HepG2 (cell line): ENCODE data around the gene UQCRHL. TPM values are rescaled to one million over a fixed set of nuclear protein-coding genes. Genes with fewer than 3 reads are reported as not detected.
A peak's percentile ranks its signal among the peaks of the same experiment; 100 is the strongest.

Experiments used
- ATAC-seq: fragments of 200-7000 bp; cut with Tn5 transposase; 3 replicates; pipeline ENCODE4 v1.9.1; 2020; ENCODE audit warnings: mild to moderate bottlenecking, moderate library complexity
- BruUV-seq: library from RNA; stranded (reverse); fragments of 400-500 nt; replicated peaks from 2 replicates; lab custom pipeline; 2021; lab: Mats Ljungman, UMichigan
- CTCF ChIA-PET: fragments of 300-600 bp; formaldehyde crosslinking; extraction: SDS; loops from one replicate; lab custom pipeline; 2021; ENCODE audit warnings: low total read pairs, inconsistent platforms, low intra/inter-chr PET ratio; lab: Yijun Ruan, JAX
- POLR2A ChIA-PET: fragments of 350-600 bp; sonication (Branson Sonifier 250); formaldehyde crosslinking; loops from one replicate; lab custom pipeline; 2020; ENCODE audit warnings: antibody characterized with exemption, inconsistent platforms; lab: Yijun Ruan, JAX
- DNase-seq: peaks from one replicate; pipeline ENCODE4 v3.0.0-alpha.2; 2015; ENCODE audit warnings: low spot score
- FAIRE-seq: peaks from 3 replicates; lab custom pipeline; 2011; peaks lifted over from hg19 to GRCh38; lab: Jason Lieb, UNC
- H2AFZ ChIP-seq: one replicate; pipeline ENCODE4 v1.6.1; 2011; ENCODE audit warnings: low read length, inconsistent platforms
- H3K27ac ChIP-seq: fragments of 300-600 bp; 3 replicates; pipeline ENCODE4 v1.8.0; 2011; ENCODE audit warnings: mixed run types, mild to moderate bottlenecking, mixed read lengths, low read length, inconsistent platforms; ENCODE audit not compliant: insufficient read depth; ENCODE audit errors: extremely low read length
- H3K27me3 ChIP-seq, 2 experiments: fragments of 200-600 bp in 1 of 2; 2 replicates in 1 of 2; 3 replicates in 1 of 2; pipeline versions ENCODE4 v1.6.0 to v1.8.0; 2011; ENCODE audit warnings: low read length in 2 of 2, mild to moderate bottlenecking in 2 of 2, moderate library complexity in 2 of 2, inconsistent platforms in 1 of 2; ENCODE audit not compliant: insufficient read depth in 2 of 2, control insufficient read depth in 1 of 2
- H3K36me3 ChIP-seq, 2 experiments: fragments of 200-600 bp in 1 of 2; replicated peaks in 1 of 2; 2 replicates in 1 of 2; 3 replicates in 1 of 2; pipeline versions ENCODE4 v1.5.1 to v1.8.0; 2011; ENCODE audit warnings: low read length in 2 of 2, inconsistent platforms in 1 of 2; ENCODE audit not compliant: insufficient read depth in 2 of 2, control insufficient read depth in 1 of 2
- H3K4me1 ChIP-seq: 2 replicates; pipeline ENCODE4 v1.5.1; 2012; ENCODE audit warnings: low read length, inconsistent platforms; ENCODE audit not compliant: insufficient read depth
- H3K4me2 ChIP-seq: 2 replicates; pipeline ENCODE4 v1.6.0; 2011; ENCODE audit warnings: low read depth, low read length, inconsistent platforms
- H3K4me3 ChIP-seq, 3 experiments: fragments of 200-600 bp in 1 of 3; sonication (generic), shearing (Covaris generic) in 1 of 3; replicated peaks in 1 of 3; 2 replicates each; pipeline ENCODE4 v1.5.1; 2011 to 2016; ENCODE audit warnings: low read length in 3 of 3, inconsistent platforms in 2 of 3, low read depth in 2 of 3, mild to moderate bottlenecking in 2 of 3, control low read depth in 1 of 3, mixed read lengths in 1 of 3; ENCODE audit not compliant: insufficient read depth in 1 of 3
- H3K79me2 ChIP-seq: one replicate; pipeline ENCODE4 v1.6.1; 2011; ENCODE audit warnings: low read length, inconsistent platforms; ENCODE audit not compliant: insufficient read depth
- H3K9ac ChIP-seq: 2 replicates; pipeline ENCODE4 v1.6.0; 2011; ENCODE audit warnings: mild to moderate bottlenecking, low read depth, low read length, inconsistent platforms; ENCODE audit not compliant: insufficient read depth
- H3K9me3 ChIP-seq: 2 replicates; pipeline ENCODE4 v1.5.1; 2012; ENCODE audit warnings: mild to moderate bottlenecking, low read length
- H4K20me1 ChIP-seq: 2 replicates; pipeline ENCODE4 v1.6.0; 2011; ENCODE audit warnings: inconsistent platforms, mild to moderate bottlenecking, low read length, moderate library complexity; ENCODE audit not compliant: insufficient read depth
- ATF7 ChIP-seq, 2 experiments: fragments of 450-650 bp in 1 of 2; sonication (generic) in 1 of 2; formaldehyde crosslinking in 1 of 2; IDR thresholded peaks; 2 replicates each; pipeline versions ENCODE4 v1.4.0 to v1.6.1; 2016 to 2020; ENCODE audit warnings: antibody characterized with exemption in 1 of 2, mild to moderate bottlenecking in 1 of 2, missing genetic modification reagents in 1 of 2
- CEBPB ChIP-seq: IDR thresholded peaks from 2 replicates; pipeline ENCODE4 v1.6.1; 2011; ENCODE audit warnings: low read depth, low read length, improper control_type of control experiment, borderline replicate concordance
- CEBPG ChIP-seq: IDR thresholded peaks from 2 replicates; pipeline ENCODE4 v1.6.1; 2016
- CREB1 ChIP-seq, 2 experiments: fragments of 450-650 bp in 1 of 2; IDR thresholded peaks; 2 replicates each; pipeline ENCODE4 v1.6.1; 2016 to 2017; ENCODE audit warnings: control low read depth in 1 of 2, mild to moderate bottlenecking in 1 of 2, missing compliant biosample characterization in 1 of 2, missing genetic modification characterization in 1 of 2
- HHEX ChIP-seq: IDR thresholded peaks from 2 replicates; pipeline ENCODE4 v1.6.1; 2016; ENCODE audit warnings: control low read depth
- HNRNPUL1 ChIP-seq: fragments of 200-400 bp; formaldehyde crosslinking; IDR thresholded peaks from 2 replicates; pipeline ENCODE4 v1.6.1; 2017; ENCODE audit warnings: low read depth, mild to moderate bottlenecking, low read length, moderate library complexity
- KAT2B ChIP-seq: fragments of 150-350 bp; IDR thresholded peaks from 2 replicates; pipeline ENCODE4 v1.6.1; 2014; ENCODE audit warnings: low read depth, low read length, borderline replicate concordance
- NRL ChIP-seq: sonication (generic); formaldehyde crosslinking; IDR thresholded peaks from 2 replicates; pipeline ENCODE4 v1.5.0; 2020; ENCODE audit warnings: missing genetic modification reagents, mild to moderate bottlenecking, moderate library complexity, borderline replicate concordance
- ZNF143 ChIP-seq: sonication (generic); formaldehyde crosslinking; IDR thresholded peaks from 2 replicates; pipeline ENCODE4 v1.4.0; 2020; ENCODE audit warnings: missing genetic modification reagents
- ZNF235 ChIP-seq: sonication (generic); formaldehyde crosslinking; IDR thresholded peaks from 2 replicates; pipeline ENCODE4 v1.8.1; 2023; ENCODE audit warnings: mild to moderate bottlenecking, missing genetic modification reagents, borderline replicate concordance
- ZNF768 ChIP-seq: sonication (generic); formaldehyde crosslinking; IDR thresholded peaks from 2 replicates; pipeline ENCODE4 v1.4.0; 2020; ENCODE audit warnings: missing genetic modification reagents
- WGBS: methylation state at CpG from one replicate; pipeline ENCODE4 v1.1.6; 2017; ENCODE audit warnings: low lambda C conversion rate; 5-methylcytosine and 5-hydroxymethylcytosine counted together
- in situ Hi-C: cut with HindIII; loops from 2 replicates; pipeline ENCODE4 v1.10.0; 2017; ENCODE audit warnings: low pct_unique_long_range_greater_than_20kb; ENCODE audit not compliant: extremely low pct_ligation_motif_present
- intact Hi-C: fragments of 100-400 bp; cut with micrococcal nuclease; formaldehyde crosslinking; loops from one replicate; pipeline ENCODE4 v1.10.0; 2022; ENCODE audit not compliant: unreplicated experiment
- polyA plus RNA-seq, 8 experiments: library from polyadenylated mRNA; depleted of rRNA in 3 of 8; stranded (reverse) in 7 of 8; unstranded in 1 of 8; fragments of >200 nt; fragmentation: Illumina TruSeq in 4 of 8; extraction: Trizol in 4 of 8; gene quantifications; 2 replicates each; pipeline versions ENCODE4 v1.2.1 to v1.2.3, GENCODE V29; 2011 to 2016; ENCODE audit warnings: low read depth in 4 of 8, missing spikeins in 1 of 8, mixed read lengths in 1 of 8; ENCODE audit not compliant: insufficient read depth in 1 of 8
- total RNA-seq, 5 experiments: library from RNA; depleted of rRNA; stranded (reverse); fragments of >200 nt; fragmentation: Illumina TruSeq; extraction: Trizol; gene quantifications; 2 replicates each; pipeline ENCODE4 v1.2.3, GENCODE V29; 2016; ENCODE audit warnings: low read depth in 1 of 5
- TF ChIP-seq, protein P1 (sequence below): sonication (generic); formaldehyde crosslinking; IDR thresholded peaks from 2 replicates; pipeline ENCODE4 v1.9.0; 2021; ENCODE audit warnings: missing genetic modification reagents, borderline replicate concordance
- TF ChIP-seq, protein P2 (sequence below): fragments of 450-650 bp; IDR thresholded peaks from 2 replicates; pipeline ENCODE4 v1.6.1; 2016
- TF ChIP-seq, protein P3 (sequence below): sonication (generic); formaldehyde crosslinking; IDR thresholded peaks from 2 replicates; pipeline ENCODE4; 2020; ENCODE audit warnings: missing genetic modification reagents, mild to moderate bottlenecking, borderline replicate concordance

Gene UQCRHL
- total and polyA plus RNA-seq, 2 of the 13 experiments (the other 11 are each of a cell fraction or from before 2014, with no cell fraction given) = 1.8 to 2.3 TPM

DNA sequence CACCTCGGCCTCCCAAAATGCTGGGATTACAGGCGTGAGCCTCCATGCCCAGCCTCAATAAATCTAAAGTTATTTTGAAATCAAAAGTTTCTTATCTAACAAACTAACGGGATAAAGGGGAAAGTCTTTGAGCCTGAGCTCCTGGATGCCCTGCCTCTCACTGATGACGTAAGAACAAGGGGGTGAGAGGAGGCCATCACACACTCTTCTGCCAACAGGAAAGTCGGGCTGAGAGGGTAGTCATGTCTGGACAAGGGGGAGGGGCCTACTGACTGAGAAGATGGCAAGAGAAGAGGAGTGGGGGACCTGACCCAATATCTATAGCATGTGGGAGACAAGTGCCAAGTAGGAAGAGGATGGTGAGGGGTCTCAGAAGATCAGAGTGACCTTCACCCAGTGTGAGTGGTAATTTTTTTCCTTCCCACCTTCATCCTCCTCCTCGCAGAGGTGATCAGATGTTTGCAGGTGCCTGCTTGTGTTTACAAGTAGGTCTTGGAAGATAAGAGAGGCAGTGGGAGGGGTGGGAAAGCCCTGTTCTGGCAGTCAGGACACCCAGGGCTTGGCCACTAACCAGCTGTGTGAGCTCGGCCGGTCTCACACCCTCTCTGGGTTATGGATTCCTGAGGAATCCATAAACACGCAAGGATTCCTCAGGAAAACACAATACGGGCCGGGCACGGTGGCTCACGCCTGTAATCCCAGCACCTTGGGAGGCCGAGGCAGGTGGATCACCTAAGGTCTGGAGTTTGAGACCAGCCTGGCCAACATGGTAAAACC, 9.6 kb downstream of the UQCRHL start:
- POLR2A ChIA-PET = interaction anchor here (2.8 kb wide), 1 partner anchor 36 kb away, joined by 7 read pairs; no protein-coding TSS in a partner anchor
- Histone ChIP-seq H3K4me2 (peak overlapping the region; percentile 61), H3K9ac (peak overlapping the region; percentile 22; the same call in 1 of the 2 replicates)

More for the DNA sequence above, 9.6 kb downstream of the UQCRHL start:
- peaks cover 95% of the 10 kb centered on the region for H3K4me1 ChIP-seq
- CTCF ChIA-PET = no interaction called here
- H3K27ac ChIP-seq = no peak overlapping the region
- H4K20me1 ChIP-seq = no peaks in the 10 kb centered on the region
- no peaks in the 10 kb centered on the region for H3K36me3 ChIP-seq
- intact Hi-C loops (no loop called here), in situ Hi-C loops (no loop called here)
- peak overlapping the region in 1 of 3 experiments; percentile 21; a peak in 1 of 6 replicates for H3K4me3 ChIP-seq
- peaks cover 14% of the 10 kb centered on the region for H3K79me2 ChIP-seq
- no peak for FAIRE-seq
- no peak overlapping the region for H2AFZ ChIP-seq
- no peak for DNase-seq
- no peak for ATAC-seq
- H3K27me3 ChIP-seq = no peaks in the 10 kb centered on the region
- 72% methylated on average over 14 of the region's 14 CpGs for WGBS
- TF ChIP-seq, protein P1, sequence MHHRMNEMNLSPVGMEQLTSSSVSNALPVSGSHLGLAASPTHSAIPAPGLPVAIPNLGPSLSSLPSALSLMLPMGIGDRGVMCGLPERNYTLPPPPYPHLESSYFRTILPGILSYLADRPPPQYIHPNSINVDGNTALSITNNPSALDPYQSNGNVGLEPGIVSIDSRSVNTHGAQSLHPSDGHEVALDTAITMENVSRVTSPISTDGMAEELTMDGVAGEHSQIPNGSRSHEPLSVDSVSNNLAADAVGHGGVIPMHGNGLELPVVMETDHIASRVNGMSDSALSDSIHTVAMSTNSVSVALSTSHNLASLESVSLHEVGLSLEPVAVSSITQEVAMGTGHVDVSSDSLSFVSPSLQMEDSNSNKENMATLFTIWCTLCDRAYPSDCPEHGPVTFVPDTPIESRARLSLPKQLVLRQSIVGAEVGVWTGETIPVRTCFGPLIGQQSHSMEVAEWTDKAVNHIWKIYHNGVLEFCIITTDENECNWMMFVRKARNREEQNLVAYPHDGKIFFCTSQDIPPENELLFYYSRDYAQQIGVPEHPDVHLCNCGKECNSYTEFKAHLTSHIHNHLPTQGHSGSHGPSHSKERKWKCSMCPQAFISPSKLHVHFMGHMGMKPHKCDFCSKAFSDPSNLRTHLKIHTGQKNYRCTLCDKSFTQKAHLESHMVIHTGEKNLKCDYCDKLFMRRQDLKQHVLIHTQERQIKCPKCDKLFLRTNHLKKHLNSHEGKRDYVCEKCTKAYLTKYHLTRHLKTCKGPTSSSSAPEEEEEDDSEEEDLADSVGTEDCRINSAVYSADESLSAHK (CRISPR knock-in tag) = no peak
- TF ChIP-seq, protein P2, sequence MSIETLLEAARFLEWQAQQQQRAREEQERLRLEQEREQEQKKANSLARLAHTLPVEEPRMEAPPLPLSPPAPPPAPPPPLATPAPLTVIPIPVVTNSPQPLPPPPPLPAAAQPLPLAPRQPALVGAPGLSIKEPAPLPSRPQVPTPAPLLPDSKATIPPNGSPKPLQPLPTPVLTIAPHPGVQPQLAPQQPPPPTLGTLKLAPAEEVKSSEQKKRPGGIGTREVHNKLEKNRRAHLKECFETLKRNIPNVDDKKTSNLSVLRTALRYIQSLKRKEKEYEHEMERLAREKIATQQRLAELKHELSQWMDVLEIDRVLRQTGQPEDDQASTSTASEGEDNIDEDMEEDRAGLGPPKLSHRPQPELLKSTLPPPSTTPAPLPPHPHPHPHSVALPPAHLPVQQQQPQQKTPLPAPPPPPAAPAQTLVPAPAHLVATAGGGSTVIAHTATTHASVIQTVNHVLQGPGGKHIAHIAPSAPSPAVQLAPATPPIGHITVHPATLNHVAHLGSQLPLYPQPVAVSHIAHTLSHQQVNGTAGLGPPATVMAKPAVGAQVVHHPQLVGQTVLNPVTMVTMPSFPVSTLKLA = no peak
- 0 out of 2 replicates have a peak, but pooled peaks have one; percentile 9 for TF ChIP-seq CEBPB
- TF ChIP-seq ZNF143 = no peak
- TF ChIP-seq HHEX = no peak
- peak; percentile 94 for TF ChIP-seq ZNF768 (CRISPR knock-in tag)
- no peak for TF ChIP-seq HNRNPUL1
- TF ChIP-seq CEBPG (CRISPR knock-in tag) = peak; percentile 26; the same call in 1 of the 2 replicates
- no peak for TF ChIP-seq KAT2B
- no peak for TF ChIP-seq NRL (CRISPR knock-in tag)
- peak; percentile 40 for TF ChIP-seq CREB1 (IDR thresholded peaks at IDR 0.05)
- TF ChIP-seq CREB1 (CRISPR knock-in tag; IDR thresholded peaks at IDR 0.05) = no peak
- no peak for TF ChIP-seq ZNF235
- TF ChIP-seq, protein P3, sequence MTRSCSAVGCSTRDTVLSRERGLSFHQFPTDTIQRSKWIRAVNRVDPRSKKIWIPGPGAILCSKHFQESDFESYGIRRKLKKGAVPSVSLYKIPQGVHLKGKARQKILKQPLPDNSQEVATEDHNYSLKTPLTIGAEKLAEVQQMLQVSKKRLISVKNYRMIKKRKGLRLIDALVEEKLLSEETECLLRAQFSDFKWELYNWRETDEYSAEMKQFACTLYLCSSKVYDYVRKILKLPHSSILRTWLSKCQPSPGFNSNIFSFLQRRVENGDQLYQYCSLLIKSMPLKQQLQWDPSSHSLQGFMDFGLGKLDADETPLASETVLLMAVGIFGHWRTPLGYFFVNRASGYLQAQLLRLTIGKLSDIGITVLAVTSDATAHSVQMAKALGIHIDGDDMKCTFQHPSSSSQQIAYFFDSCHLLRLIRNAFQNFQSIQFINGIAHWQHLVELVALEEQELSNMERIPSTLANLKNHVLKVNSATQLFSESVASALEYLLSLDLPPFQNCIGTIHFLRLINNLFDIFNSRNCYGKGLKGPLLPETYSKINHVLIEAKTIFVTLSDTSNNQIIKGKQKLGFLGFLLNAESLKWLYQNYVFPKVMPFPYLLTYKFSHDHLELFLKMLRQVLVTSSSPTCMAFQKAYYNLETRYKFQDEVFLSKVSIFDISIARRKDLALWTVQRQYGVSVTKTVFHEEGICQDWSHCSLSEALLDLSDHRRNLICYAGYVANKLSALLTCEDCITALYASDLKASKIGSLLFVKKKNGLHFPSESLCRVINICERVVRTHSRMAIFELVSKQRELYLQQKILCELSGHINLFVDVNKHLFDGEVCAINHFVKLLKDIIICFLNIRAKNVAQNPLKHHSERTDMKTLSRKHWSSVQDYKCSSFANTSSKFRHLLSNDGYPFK (CRISPR knock-in tag) = no peak
- TF ChIP-seq ATF7 (IDR thresholded peaks at IDR 0.05) = no peak
- no peak for TF ChIP-seq ATF7 (CRISPR knock-in tag; IDR thresholded peaks at IDR 0.05)
- BruUV-seq = no TSS peak
- H3K9me3 ChIP-seq = no peaks in the 10 kb centered on the region
